Body of pancreas (tissue), 4 donors: ENCODE data around the gene DDX10. TPM values are rescaled to one million over a fixed set of nuclear protein-coding genes. Genes with fewer than 3 reads are reported as not detected.

ENCODE experiments used
- ATAC-seq: fragments of 150-250 bp; one replicate; pipeline ENCODE4 v1.9.1; 2016
- DNase-seq, 4 donors: peaks; one replicate each; pipeline ENCODE4 v3.0.0-alpha.2; 2019
- H3K27ac ChIP-seq, 4 donors: fragments of 200-600 bp; sonication (generic); 1 replicate in 3 of 4; 2 replicates in 1 of 4; pipeline versions ENCODE4 v1.5.1 to v1.6.1; 2016 to 2019; ENCODE audit warnings: mild to moderate bottlenecking in 1 of 4, mixed read lengths in 1 of 4, moderate library complexity in 1 of 4
- H3K27me3 ChIP-seq, 2 donors: fragments of 200-600 bp; sonication (generic); one replicate each; pipeline ENCODE4 v1.6.0; 2016; ENCODE audit warnings: mild to moderate bottlenecking in 1 of 2
- H3K36me3 ChIP-seq, 2 donors: fragments of 200-600 bp; sonication (generic); replicated peaks in 1 of 2; 2 replicates each; pipeline ENCODE4 v1.5.1; 2016; ENCODE audit warnings: low read depth in 2 of 2; ENCODE audit not compliant: insufficient read depth in 1 of 2
- H3K4me1 ChIP-seq: fragments of 200-600 bp; sonication (generic); one replicate; pipeline ENCODE4 v1.6.0; 2016
- H3K4me3 ChIP-seq, 2 donors: fragments of 200-600 bp; sonication (generic); 1 replicate in 1 of 2; 2 replicates in 1 of 2; pipeline ENCODE4 v1.5.1; 2016 to 2019
- H3K9me3 ChIP-seq, 3 donors: fragments of 200-600 bp; sonication (generic); 1 replicate in 2 of 3; 2 replicates in 1 of 3; pipeline ENCODE4 v1.5.1; 2016
- CTCF ChIP-seq, 7 experiments: fragments of 450-650 bp in 4 of 7; fragments of 200-600 bp in 3 of 7; sonication (generic) in 3 of 7; IDR thresholded peaks; one replicate each; pipeline ENCODE4 v1.5.1; 2016 to 2019; ENCODE audit warnings: antibody characterized with exemption in 7 of 7
- POLR2A ChIP-seq, 3 donors: fragments of 450-650 bp; IDR thresholded peaks; one replicate each; pipeline ENCODE4 v1.6.1; 2016; ENCODE audit warnings: antibody characterized with exemption in 3 of 3, mild to moderate bottlenecking in 2 of 3
- WGBS, 2 donors: methylation state at CpG; one replicate each; pipeline ENCODE4 v1.1.5; 2017; 5-methylcytosine and 5-hydroxymethylcytosine counted together
- intact Hi-C: fragments of 100-400 bp; cut with DNase I; formaldehyde crosslinking; loops from one replicate; pipeline ENCODE4 v1.15.1; 2023
- total RNA-seq, 2 donors: library from RNA; depleted of rRNA; stranded (reverse); fragments of >200 nt; gene quantifications; one replicate each; pipeline ENCODE4 v1.1.0, GENCODE V29; 2016

Gene DDX10
- total RNA-seq, 2 donors from 2014 or later: 11.7 to 18.5 TPM

GRCh38 chr11:108703916-108704315, 39.0 kb downstream of the DDX10 start:
- Histone ChIP-seq H3K4me1 (no peaks in the 10 kb centered on the region), H3K36me3 (peaks cover 0 to 10% of the 10 kb centered on the region in 2 donors), H3K9me3 (peaks cover 0 to 10% (median 0%) of the 10 kb centered on the region in 3 donors), H3K4me3 (no peak overlapping the region), H3K27me3 (no peaks in the 10 kb centered on the region), H3K27ac (no peak overlapping the region)
- ATAC-seq: no peak
- intact Hi-C loops: no loop called here
- DNase-seq: no peak
- TF ChIP-seq CTCF (IDR thresholded peaks at IDR 0.05): no peak
- no peak for TF ChIP-seq POLR2A (IDR thresholded peaks at IDR 0.05)

GRCh38 chr11:108705061-108705460, 40.2 kb downstream of the DDX10 start:
- intact Hi-C loops: no loop called here
- no peak for ATAC-seq

GRCh38 chr11:108708173-108708572, 43.3 kb downstream of the DDX10 start:
- no peaks in the 10 kb centered on the region for H3K4me1 ChIP-seq
- H3K27ac ChIP-seq: no peak overlapping the region
- no peak for TF ChIP-seq POLR2A (IDR thresholded peaks at IDR 0.05)
- no peak for TF ChIP-seq CTCF (IDR thresholded peaks at IDR 0.05)
- intact Hi-C loops: no loop called here
- no peak overlapping the region for H3K4me3 ChIP-seq
- peaks cover 0 to 10% of the 10 kb centered on the region in 2 donors for H3K36me3 ChIP-seq
- ATAC-seq: no peak
- no peaks in the 10 kb centered on the region for H3K27me3 ChIP-seq
- peaks cover 0 to 14% (median 0%) of the 10 kb centered on the region in 3 donors for H3K9me3 ChIP-seq
- DNase-seq: no peak

More at GRCh38 chr11:108705061-108705460, 40.2 kb downstream of the DDX10 start:
- TF ChIP-seq CTCF (IDR thresholded peaks at IDR 0.05): no peak
- no peak for TF ChIP-seq POLR2A (IDR thresholded peaks at IDR 0.05)
- Histone ChIP-seq H3K27me3 (no peaks in the 10 kb centered on the region), H3K27ac (no peak overlapping the region), H3K4me3 (no peak overlapping the region), H3K9me3 (peaks cover 0 to 14% (median 0%) of the 10 kb centered on the region in 3 donors), H3K36me3 (peaks cover 0 to 12% of the 10 kb centered on the region in 2 donors), H3K4me1 (no peaks in the 10 kb centered on the region)
- no peak for DNase-seq
- WGBS, 2 donors: 94 to 97% methylated on average over 2 of the region's 2 CpGs

GRCh38 chr11:108709741-108710140, 44.9 kb downstream of the DDX10 start:
- H3K27ac ChIP-seq: no peak overlapping the region
- H3K4me3 ChIP-seq: no peak overlapping the region
- DNase-seq: no peak
- TF ChIP-seq CTCF (IDR thresholded peaks at IDR 0.05) (no peak), POLR2A (IDR thresholded peaks at IDR 0.05) (no peak)
- H3K4me1 ChIP-seq: no peaks in the 10 kb centered on the region
- ATAC-seq: no peak
- no peaks in the 10 kb centered on the region for H3K27me3 ChIP-seq
- intact Hi-C loops: no loop called here
- peaks cover 0 to 14% (median 0%) of the 10 kb centered on the region in 3 donors for H3K9me3 ChIP-seq
- peaks cover 0 to 10% of the 10 kb centered on the region in 2 donors for H3K36me3 ChIP-seq

GRCh38 chr11:108713076-108713790, 48.4 kb downstream of the DDX10 start:
- no peak for TF ChIP-seq POLR2A (IDR thresholded peaks at IDR 0.05)
- no peak for TF ChIP-seq CTCF (IDR thresholded peaks at IDR 0.05)
- WGBS, 2 donors: 90 to 93% methylated on average over 4 of the region's 4 CpGs
- H3K4me3 ChIP-seq: no peak overlapping the region
- H3K36me3 ChIP-seq: peaks cover 0 to 2% of the 10 kb centered on the region in 2 donors
- H3K27ac ChIP-seq: no peak overlapping the region
- H3K27me3 ChIP-seq: no peaks in the 10 kb centered on the region
- ATAC-seq (no peak), DNase-seq (no peak)
- no peaks in the 10 kb centered on the region for H3K4me1 ChIP-seq
- intact Hi-C loops: no loop called here
- H3K9me3 ChIP-seq: peaks cover 0 to 10% (median 0%) of the 10 kb centered on the region in 3 donors
